ENCODE measurements around the gene HIPK2.

HIPK2 gene

DNA sequence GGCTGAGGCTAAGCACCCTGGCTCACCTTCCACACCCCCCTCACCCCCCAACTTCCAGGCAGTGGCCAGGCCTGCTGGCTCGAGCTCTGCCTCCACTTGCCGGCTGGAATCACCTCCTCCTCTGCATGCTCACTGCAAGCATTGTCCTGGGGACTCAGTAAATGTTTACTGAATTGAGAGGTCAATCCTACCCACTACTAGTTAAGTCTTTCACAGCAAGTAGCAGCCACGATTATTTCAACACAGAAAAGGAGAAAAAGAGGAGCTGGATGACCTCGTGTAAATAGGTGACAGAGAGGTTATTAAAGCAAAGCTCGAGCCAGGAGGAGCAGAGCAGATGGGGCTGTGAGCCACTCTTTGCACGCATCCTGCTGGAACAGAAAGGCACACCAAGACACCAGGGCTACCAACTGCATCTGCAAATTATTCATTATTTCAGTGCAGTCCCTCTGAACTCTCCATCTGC is 32.1 kb downstream of the HIPK2 start:
- TF ChIP-seq ZFX (IDR thresholded peaks at IDR 0.05): no peak
- TF ChIP-seq, protein P1, sequence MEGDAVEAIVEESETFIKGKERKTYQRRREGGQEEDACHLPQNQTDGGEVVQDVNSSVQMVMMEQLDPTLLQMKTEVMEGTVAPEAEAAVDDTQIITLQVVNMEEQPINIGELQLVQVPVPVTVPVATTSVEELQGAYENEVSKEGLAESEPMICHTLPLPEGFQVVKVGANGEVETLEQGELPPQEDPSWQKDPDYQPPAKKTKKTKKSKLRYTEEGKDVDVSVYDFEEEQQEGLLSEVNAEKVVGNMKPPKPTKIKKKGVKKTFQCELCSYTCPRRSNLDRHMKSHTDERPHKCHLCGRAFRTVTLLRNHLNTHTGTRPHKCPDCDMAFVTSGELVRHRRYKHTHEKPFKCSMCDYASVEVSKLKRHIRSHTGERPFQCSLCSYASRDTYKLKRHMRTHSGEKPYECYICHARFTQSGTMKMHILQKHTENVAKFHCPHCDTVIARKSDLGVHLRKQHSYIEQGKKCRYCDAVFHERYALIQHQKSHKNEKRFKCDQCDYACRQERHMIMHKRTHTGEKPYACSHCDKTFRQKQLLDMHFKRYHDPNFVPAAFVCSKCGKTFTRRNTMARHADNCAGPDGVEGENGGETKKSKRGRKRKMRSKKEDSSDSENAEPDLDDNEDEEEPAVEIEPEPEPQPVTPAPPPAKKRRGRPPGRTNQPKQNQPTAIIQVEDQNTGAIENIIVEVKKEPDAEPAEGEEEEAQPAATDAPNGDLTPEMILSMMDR (conservative IDR thresholded peaks at IDR 0.05): no peak
- H3K27ac ChIP-seq: no peak overlapping the region

DNA sequence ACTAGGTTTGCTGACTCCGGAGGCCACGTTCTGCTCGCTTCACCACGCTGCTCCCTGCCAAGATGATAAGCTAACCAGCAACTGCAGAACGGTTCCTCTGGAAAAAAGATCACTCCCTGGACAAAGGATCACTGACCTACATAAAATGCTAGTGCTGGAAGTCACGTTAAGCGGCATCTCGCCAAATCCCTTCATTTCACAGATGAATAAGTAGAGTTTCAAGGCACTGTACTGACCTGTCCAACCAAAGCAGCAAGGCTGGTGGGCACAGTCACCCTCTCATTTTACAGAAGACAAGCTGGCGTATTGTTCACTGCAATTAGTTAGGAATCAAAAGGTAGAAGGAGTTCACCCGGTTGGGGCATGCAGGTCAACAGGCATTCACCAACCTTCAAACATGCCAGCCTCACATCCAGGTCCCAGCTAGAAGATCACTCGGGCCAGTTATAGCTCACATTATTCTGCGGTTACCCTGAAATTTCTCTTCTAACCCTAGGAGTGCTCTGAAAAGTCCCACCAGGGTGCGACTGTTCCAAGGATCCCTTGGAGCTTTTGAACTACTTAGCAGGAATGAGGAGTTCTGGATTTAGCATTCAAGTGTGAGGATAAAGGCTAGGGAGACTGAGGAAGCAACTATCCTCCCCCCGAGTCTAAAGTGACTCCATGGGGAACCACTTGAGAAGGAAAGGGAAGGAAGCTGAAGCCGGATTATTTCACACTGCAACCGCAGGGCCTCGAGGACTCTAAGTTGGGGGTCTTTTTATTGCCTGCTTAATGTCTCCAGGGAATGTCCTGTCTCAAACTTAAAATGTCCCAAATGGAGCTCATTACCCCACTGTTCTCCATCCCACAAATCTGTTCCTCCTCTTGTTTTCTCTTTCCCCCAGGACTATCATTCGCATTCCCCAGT is 32.8 kb downstream of the HIPK2 start:
- H3K27ac ChIP-seq: no peak overlapping the region
- TF ChIP-seq, protein P1 (conservative IDR thresholded peaks at IDR 0.05): no peak
- TF ChIP-seq ZFX (IDR thresholded peaks at IDR 0.05): no peak

DNA sequence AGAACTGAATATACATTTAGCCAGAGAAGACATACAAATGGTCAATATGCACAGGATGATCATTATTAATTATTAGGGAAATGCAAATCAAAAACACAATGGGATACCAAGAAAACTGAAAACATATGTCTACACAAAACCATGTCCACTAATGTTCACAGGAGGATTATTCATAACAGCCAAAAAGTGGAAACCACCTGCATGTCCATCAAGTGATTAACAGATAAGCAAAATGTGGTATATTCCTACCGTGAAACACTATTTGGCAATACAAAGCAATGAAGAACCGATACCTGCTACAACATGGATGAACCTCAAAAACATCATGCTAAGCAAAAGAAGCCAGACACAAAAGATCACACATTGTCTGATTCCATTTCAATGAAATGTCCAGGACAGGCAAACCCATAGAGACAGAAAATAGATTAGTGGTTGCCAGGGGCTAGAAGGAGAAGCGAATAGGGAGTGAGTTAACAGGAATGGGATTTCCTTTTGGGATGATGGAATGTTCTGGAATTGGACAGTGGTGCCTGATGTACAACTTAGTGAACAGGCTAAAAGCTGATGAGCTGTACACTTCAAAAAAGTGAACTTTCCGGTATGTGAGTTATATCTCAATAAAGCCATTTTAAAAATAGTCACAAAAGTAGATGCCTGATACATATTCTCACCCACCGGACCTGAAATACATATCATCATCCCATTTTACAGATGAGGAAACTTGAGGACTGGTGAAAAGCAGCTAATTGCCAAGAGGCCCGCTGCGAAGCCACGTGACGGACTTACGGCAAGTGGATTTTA is 33.6 kb downstream of the HIPK2 start:
- no peak overlapping the region for H3K27ac ChIP-seq
- TF ChIP-seq, protein P1 (conservative IDR thresholded peaks at IDR 0.05): no peak
- no peak for TF ChIP-seq ZFX (IDR thresholded peaks at IDR 0.05)

DNA sequence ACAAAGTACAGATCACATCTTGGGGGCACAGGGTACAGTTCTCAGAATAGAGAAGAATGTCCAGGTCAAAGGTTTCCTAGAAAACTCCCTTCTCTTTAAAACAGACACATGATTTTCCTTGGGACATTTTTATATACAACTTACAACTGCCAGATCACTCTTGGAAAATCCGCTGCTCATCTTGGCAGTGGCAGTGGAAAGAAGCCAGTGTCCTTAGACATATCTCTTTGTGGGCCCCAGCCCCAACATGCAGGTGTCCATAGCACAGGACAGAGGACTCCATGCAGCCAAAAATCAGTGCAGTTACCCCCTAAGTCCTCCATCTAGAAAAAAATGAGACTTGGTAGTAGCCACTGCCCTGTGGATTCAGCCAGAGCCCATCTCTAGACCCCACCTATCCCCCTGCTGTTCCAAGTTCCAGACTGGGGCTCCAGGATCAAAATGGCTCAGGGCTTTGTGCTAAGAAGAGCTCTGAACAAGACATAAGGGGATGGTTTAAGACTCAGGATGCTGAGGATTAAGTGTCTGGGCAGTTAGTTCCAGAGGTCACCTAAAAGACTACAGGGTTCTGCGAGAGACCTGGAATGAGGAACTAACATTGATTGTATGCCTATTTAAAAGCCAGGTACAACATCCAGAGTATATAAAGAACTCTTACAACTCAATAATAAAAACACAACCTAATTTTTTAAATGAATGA is 34.4 kb downstream of the HIPK2 start:
- no peak overlapping the region for H3K27ac ChIP-seq
- TF ChIP-seq, protein P1 (conservative IDR thresholded peaks at IDR 0.05): no peak
- no peak for TF ChIP-seq ZFX (IDR thresholded peaks at IDR 0.05)

DNA sequence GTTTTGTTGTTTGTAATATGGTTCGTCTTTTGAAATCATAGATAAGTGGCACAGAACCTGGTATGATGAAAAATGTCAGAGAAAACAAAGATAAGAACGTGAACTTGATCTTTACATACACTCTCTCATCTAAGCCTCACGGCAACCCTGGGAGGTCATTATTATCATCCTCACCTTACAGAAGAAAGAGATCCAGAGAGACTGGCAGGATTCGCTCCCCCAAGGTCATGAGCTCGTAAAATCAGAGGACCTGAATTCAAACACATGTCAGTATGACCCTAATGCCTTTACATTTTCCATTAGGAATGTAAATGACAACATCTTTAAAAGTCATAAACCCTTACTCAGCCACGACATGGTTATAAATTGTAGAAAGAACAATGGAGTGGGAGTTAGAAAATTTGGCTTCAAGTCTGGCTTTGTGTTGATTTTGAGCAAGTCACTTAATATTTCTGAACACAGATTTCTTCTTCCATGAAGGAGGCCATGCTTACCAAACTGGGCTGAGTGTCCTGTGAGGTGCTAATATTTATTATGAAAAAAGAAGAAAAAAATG is 35.9 kb downstream of the HIPK2 start:
- H3K27ac ChIP-seq: no peak overlapping the region

DNA sequence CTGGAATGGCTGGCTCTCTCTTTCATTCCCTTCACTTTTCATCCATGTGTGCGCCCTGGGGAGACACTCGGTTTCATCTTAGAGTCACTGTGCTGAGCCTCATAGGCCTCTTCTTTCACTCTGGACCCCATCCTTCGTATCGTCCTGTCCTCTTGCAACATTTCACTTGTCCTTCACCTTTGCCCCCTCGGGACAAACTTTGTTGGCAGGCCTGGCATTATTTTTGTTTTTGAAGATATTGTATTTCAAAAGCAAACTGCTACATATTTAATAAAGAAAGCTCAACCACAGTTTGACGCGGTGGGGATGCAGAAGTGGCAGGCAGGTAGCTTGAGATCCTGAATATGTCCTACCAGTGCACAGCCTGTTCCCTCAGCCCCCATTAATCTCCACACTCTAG is 36.6 kb downstream of the HIPK2 start:
- no peak overlapping the region for H3K27ac ChIP-seq
- TF ChIP-seq ZFX (IDR thresholded peaks at IDR 0.05): no peak
- TF ChIP-seq, protein P1 (conservative IDR thresholded peaks at IDR 0.05): no peak

More for the DNA sequence above, 35.9 kb downstream of the HIPK2 start:
- TF ChIP-seq ZFX (IDR thresholded peaks at IDR 0.05): no peak
- TF ChIP-seq, protein P1 (conservative IDR thresholded peaks at IDR 0.05): no peak
